ENCODE results near the gene LEAP2. TPM values are rescaled to one million over a fixed set of nuclear protein-coding genes. Genes with fewer than 3 reads are reported as not detected.

LEAP2 gene
- total and polyA plus RNA-seq, 2 of the 8 experiments (the other 6 are each of a cell fraction or from before 2014, with no cell fraction given): 1.8 to 2.9 TPM

DNA sequence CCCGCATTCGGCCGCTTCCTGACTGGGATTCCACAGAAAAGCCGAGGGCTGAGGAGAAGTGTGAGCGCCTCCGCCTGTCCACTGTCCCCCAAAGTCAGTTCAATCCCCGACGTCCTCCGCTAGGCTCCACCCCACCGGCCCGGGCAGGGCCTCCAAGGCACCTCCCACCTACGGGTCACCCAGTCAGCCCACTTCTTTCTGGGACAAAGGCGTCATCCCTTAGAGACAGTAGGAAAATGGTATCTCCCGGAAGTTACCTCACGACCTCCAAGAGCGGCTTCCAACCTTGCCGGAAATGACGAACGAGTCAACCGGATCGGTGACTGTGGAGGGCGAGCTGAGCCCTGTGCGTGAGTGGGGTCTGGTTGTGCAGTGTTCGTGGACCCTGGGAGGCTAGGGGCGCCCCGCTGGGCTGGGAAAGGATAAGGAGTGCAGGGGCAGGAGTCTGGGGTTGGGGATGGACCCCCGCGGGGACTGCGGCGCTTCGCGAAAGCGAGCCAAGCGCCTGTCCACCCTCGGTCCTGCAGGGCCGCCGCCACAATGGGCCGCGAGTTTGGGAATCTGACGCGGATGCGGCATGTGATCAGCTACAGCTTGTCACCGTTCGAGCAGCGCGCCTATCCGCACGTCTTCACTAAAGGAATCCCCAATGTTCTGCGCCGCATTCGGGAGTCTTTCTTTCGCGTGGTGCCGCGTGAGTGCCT lies 7.0 kb upstream of the LEAP2 start, which contains the start of the genes GDF9 and UQCRQ (continued):
- TF ChIP-seq CTCF (IDR thresholded peaks at IDR 0.05; ENCODE audit: control extremely low read depth in 1 of 3, insufficient read depth in 1 of 3, low read depth in 1 of 3, low read length in 3 of 3): peak; percentile 32 to 50 (median 44)
- TF ChIP-seq HDAC6 (IDR thresholded peaks at IDR 0.05; ENCODE audit: low read depth, low read length): no peak
- TF ChIP-seq GABPA (IDR thresholded peaks at IDR 0.05; ENCODE audit: borderline replicate concordance, insufficient read depth, low read length): peak; percentile 90
- TF ChIP-seq, protein P1, sequence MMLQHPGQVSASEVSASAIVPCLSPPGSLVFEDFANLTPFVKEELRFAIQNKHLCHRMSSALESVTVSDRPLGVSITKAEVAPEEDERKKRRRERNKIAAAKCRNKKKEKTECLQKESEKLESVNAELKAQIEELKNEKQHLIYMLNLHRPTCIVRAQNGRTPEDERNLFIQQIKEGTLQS (IDR thresholded peaks at IDR 0.05; ENCODE audit: insufficient read depth, low read depth, low read length): no peak
- peak; percentile 55 for TF ChIP-seq ASH2L (IDR thresholded peaks at IDR 0.05; ENCODE audit: low read length)
- TF ChIP-seq, protein P2, sequence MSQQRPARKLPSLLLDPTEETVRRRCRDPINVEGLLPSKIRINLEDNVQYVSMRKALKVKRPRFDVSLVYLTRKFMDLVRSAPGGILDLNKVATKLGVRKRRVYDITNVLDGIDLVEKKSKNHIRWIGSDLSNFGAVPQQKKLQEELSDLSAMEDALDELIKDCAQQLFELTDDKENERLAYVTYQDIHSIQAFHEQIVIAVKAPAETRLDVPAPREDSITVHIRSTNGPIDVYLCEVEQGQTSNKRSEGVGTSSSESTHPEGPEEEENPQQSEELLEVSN (IDR thresholded peaks at IDR 0.05): peak; percentile 41; the same call in 1 of the 2 replicates
- TF ChIP-seq POLR2A (IDR thresholded peaks at IDR 0.05; ENCODE audit: control extremely low read depth in 1 of 2, low read depth in 2 of 2, low read length in 2 of 2): peak; percentile 82 to 93; a peak in 2 of 3 replicates

Measured in H1 (cell line).